ENCODE data around the gene NEGR1. TPM values are rescaled to one million over a fixed set of nuclear protein-coding genes. Genes with fewer than 3 reads are reported as not detected.

The NEGR1 gene
- total RNA-seq, 1 donor from 2014 or later, result 0.26 TPM

GRCh38 chr1:71655604-71656003, 626.7 kb downstream of the NEGR1 start:
- DNase-seq (ENCODE audit: low read depth), result no peak
- no peak for TF ChIP-seq CTCF (IDR thresholded peaks at IDR 0.05; ENCODE audit: insufficient read depth, low read length, severe bottlenecking)
- FAIRE-seq, result no peak
- H3K36me3 ChIP-seq (ENCODE audit: control insufficient read depth, insufficient read depth, low read length), result no peaks in the 10 kb centered on the region
- H3K27me3 ChIP-seq (ENCODE audit: control insufficient read depth, insufficient read depth, low read length), result no peaks in the 10 kb centered on the region
- H3K4me3 ChIP-seq (ENCODE audit: low read depth, low read length), result no peak overlapping the region

GRCh38 chr1:71653952-71654351, 628.4 kb downstream of the NEGR1 start:
- Histone ChIP-seq H3K27me3 (ENCODE audit: control insufficient read depth, insufficient read depth, low read length) (no peaks in the 10 kb centered on the region), H3K36me3 (ENCODE audit: control insufficient read depth, insufficient read depth, low read length) (no peaks in the 10 kb centered on the region), H3K4me3 (ENCODE audit: low read depth, low read length) (no peak overlapping the region)
- TF ChIP-seq CTCF (IDR thresholded peaks at IDR 0.05; ENCODE audit: insufficient read depth, low read length, severe bottlenecking), result no peak
- FAIRE-seq (no peak), DNase-seq (ENCODE audit: low read depth) (no peak)

- Histone ChIP-seq H3K27me3 (ENCODE audit: control insufficient read depth, insufficient read depth, low read length) (no peaks in the 10 kb centered on the region), H3K4me3 (ENCODE audit: low read depth, low read length) (no peak overlapping the region), H3K36me3 (ENCODE audit: control insufficient read depth, insufficient read depth, low read length) (no peaks in the 10 kb centered on the region)
- DNase-seq (ENCODE audit: low read depth) (no peak), FAIRE-seq (no peak)
- no peak for TF ChIP-seq CTCF (IDR thresholded peaks at IDR 0.05; ENCODE audit: insufficient read depth, low read length, severe bottlenecking)
Measured at GRCh38 chr1:71651214-71651613, 631.1 kb downstream of the NEGR1 start.

GRCh38 chr1:71650119-71650518, 632.2 kb downstream of the NEGR1 start:
- no peak for DNase-seq (ENCODE audit: low read depth)
- H3K36me3 ChIP-seq (ENCODE audit: control insufficient read depth, insufficient read depth, low read length), result no peaks in the 10 kb centered on the region
- no peak for FAIRE-seq
- TF ChIP-seq CTCF (IDR thresholded peaks at IDR 0.05; ENCODE audit: insufficient read depth, low read length, severe bottlenecking), result no peak
- no peaks in the 10 kb centered on the region for H3K27me3 ChIP-seq (ENCODE audit: control insufficient read depth, insufficient read depth, low read length)
- H3K4me3 ChIP-seq (ENCODE audit: low read depth, low read length), result no peak overlapping the region

GRCh38 chr1:71649608-71650007, 632.7 kb downstream of the NEGR1 start:
- no peaks in the 10 kb centered on the region for H3K27me3 ChIP-seq (ENCODE audit: control insufficient read depth, insufficient read depth, low read length)
- no peak for TF ChIP-seq CTCF (IDR thresholded peaks at IDR 0.05; ENCODE audit: insufficient read depth, low read length, severe bottlenecking)

GRCh38 chr1:71647513-71648300, 634.6 kb downstream of the NEGR1 start:
- FAIRE-seq, result no peak
- Histone ChIP-seq H3K27me3 (ENCODE audit: control insufficient read depth, insufficient read depth, low read length) (no peaks in the 10 kb centered on the region), H3K36me3 (ENCODE audit: control insufficient read depth, insufficient read depth, low read length) (no peaks in the 10 kb centered on the region), H3K4me3 (ENCODE audit: low read depth, low read length) (no peak overlapping the region)
- DNase-seq (ENCODE audit: low read depth), result no peak
- no peak for TF ChIP-seq CTCF (IDR thresholded peaks at IDR 0.05; ENCODE audit: insufficient read depth, low read length, severe bottlenecking)

More at GRCh38 chr1:71649608-71650007, 632.7 kb downstream of the NEGR1 start:
- no peaks in the 10 kb centered on the region for H3K36me3 ChIP-seq (ENCODE audit: control insufficient read depth, insufficient read depth, low read length)
- FAIRE-seq (no peak), DNase-seq (ENCODE audit: low read depth) (no peak)
- H3K4me3 ChIP-seq (ENCODE audit: low read depth, low read length), result no peak overlapping the region
